Liver (tissue), 9 donors: ENCODE data around the gene MRPL19. TPM values are rescaled to one million over a fixed set of nuclear protein-coding genes. Genes with fewer than 3 reads are reported as not detected.

Experiments used
- DNase-seq: peaks from one replicate; pipeline ENCODE4 v3.0.0-alpha.2; 2017; ENCODE audit warnings: low spot score
- H3K27ac ChIP-seq, 2 donors: one replicate each; pipeline ENCODE4 v1.7.0; 2013; ENCODE audit warnings: inconsistent platforms in 2 of 2, low read length in 2 of 2, control low read depth in 1 of 2, low read depth in 1 of 2, mild to moderate bottlenecking in 1 of 2
- H3K27me3 ChIP-seq, 4 donors: one replicate each; pipeline versions ENCODE4 v1.6.1 to v1.7.0; 2013; ENCODE audit warnings: low read length in 3 of 4, inconsistent platforms in 1 of 4, mild to moderate bottlenecking in 1 of 4, moderate library complexity in 1 of 4; ENCODE audit not compliant: control insufficient read depth in 4 of 4, insufficient read depth in 4 of 4
- H3K36me3 ChIP-seq, 4 donors: one replicate each; pipeline versions ENCODE4 v1.6.1 to v1.7.0; 2013; ENCODE audit warnings: low read length in 3 of 4, mild to moderate bottlenecking in 3 of 4, low read depth in 1 of 4, moderate library complexity in 1 of 4; ENCODE audit not compliant: control insufficient read depth in 4 of 4, insufficient read depth in 3 of 4
- H3K4me1 ChIP-seq, 4 donors: one replicate each; pipeline versions ENCODE4 v1.6.1 to v1.7.0; 2013; ENCODE audit warnings: low read length in 3 of 4, mild to moderate bottlenecking in 3 of 4, moderate library complexity in 1 of 4; ENCODE audit not compliant: control insufficient read depth in 4 of 4, insufficient read depth in 4 of 4
- H3K4me3 ChIP-seq, 3 donors: one replicate each; pipeline versions ENCODE4 v1.6.1 to v1.7.0; 2013; ENCODE audit warnings: low read length in 3 of 3, control low read depth in 1 of 3, low read depth in 1 of 3, mild to moderate bottlenecking in 1 of 3
- H3K9ac ChIP-seq, 2 donors: one replicate each; pipeline ENCODE4 v1.7.0; 2013; ENCODE audit warnings: low read length in 2 of 2, mild to moderate bottlenecking in 2 of 2, moderate library complexity in 2 of 2, control low read depth in 1 of 2, low read depth in 1 of 2
- H3K9me3 ChIP-seq, 4 donors: one replicate each; pipeline versions ENCODE4 v1.6.1 to v1.7.0; 2013; ENCODE audit warnings: low read length in 3 of 4; ENCODE audit not compliant: control insufficient read depth in 4 of 4
- ATF3 ChIP-seq: IDR thresholded peaks from 2 replicates; pipeline ENCODE4 v1.6.1; 2016; ENCODE audit warnings: antibody characterized with exemption
- EGR1 ChIP-seq, 2 donors: IDR thresholded peaks; 2 replicates each; pipeline ENCODE4 v1.6.1; 2016 to 2018; ENCODE audit warnings: antibody characterized with exemption in 2 of 2, low read depth in 2 of 2
- FOXA1 ChIP-seq: IDR thresholded peaks from 2 replicates; pipeline ENCODE4 v1.6.1; 2016; ENCODE audit warnings: antibody characterized with exemption
- FOXA2 ChIP-seq: IDR thresholded peaks from 2 replicates; pipeline ENCODE4 v1.6.1; 2016; ENCODE audit warnings: antibody characterized with exemption
- GABPA ChIP-seq, 2 donors: IDR thresholded peaks in 1 of 2; conservative IDR thresholded peaks in 1 of 2; 2 replicates each; pipeline ENCODE4 v1.6.1; 2016; ENCODE audit warnings: antibody characterized with exemption in 2 of 2, mild to moderate bottlenecking in 1 of 2, moderate library complexity in 1 of 2
- HNF4A ChIP-seq, 2 donors: conservative IDR thresholded peaks; 2 replicates each; pipeline ENCODE4 v1.6.1; 2016; ENCODE audit warnings: antibody characterized with exemption in 2 of 2, mild to moderate bottlenecking in 2 of 2
- HNF4G ChIP-seq: IDR thresholded peaks from 2 replicates; pipeline ENCODE4 v1.6.1; 2016; ENCODE audit warnings: antibody characterized with exemption
- JUND ChIP-seq, 2 donors: IDR thresholded peaks; 2 replicates each; pipeline ENCODE4 v1.6.1; 2016; ENCODE audit warnings: antibody characterized with exemption in 2 of 2
- NR2F2 ChIP-seq: IDR thresholded peaks from 2 replicates; pipeline ENCODE4 v1.6.1; 2016; ENCODE audit warnings: antibody characterized with exemption
- RAD21 ChIP-seq, 2 donors: IDR thresholded peaks; 2 replicates each; pipeline ENCODE4 v1.6.1; 2016; ENCODE audit warnings: antibody characterized with exemption in 2 of 2, mild to moderate bottlenecking in 2 of 2
- REST ChIP-seq: IDR thresholded peaks from 2 replicates; pipeline ENCODE4 v1.6.1; 2016; ENCODE audit warnings: antibody characterized with exemption, mild to moderate bottlenecking
- RXRA ChIP-seq, 2 donors: IDR thresholded peaks; 2 replicates each; pipeline ENCODE4 v1.6.1; 2017 to 2018; ENCODE audit warnings: antibody characterized with exemption in 2 of 2, mild to moderate bottlenecking in 1 of 2
- SP1 ChIP-seq: IDR thresholded peaks from 2 replicates; pipeline ENCODE4 v1.6.1; 2018; ENCODE audit warnings: antibody characterized with exemption, mild to moderate bottlenecking
- TAF1 ChIP-seq: conservative IDR thresholded peaks from 2 replicates; pipeline ENCODE4 v1.6.1; 2016; ENCODE audit warnings: antibody characterized with exemption, mild to moderate bottlenecking
- YY1 ChIP-seq: IDR thresholded peaks from 2 replicates; pipeline ENCODE4 v1.6.1; 2016; ENCODE audit warnings: antibody characterized with exemption, mild to moderate bottlenecking
- WGBS: extraction: QIAGEN DNeasy Blood & Tissue Kit; methylation state at CpG from one replicate; pipeline ENCODE4 v1.1.7; 2013; 5-methylcytosine and 5-hydroxymethylcytosine counted together
- polyA plus RNA-seq, 2 donors: library from polyadenylated mRNA; stranded (reverse) in 1 of 2; unstranded in 1 of 2; fragments of 200-250 nt in 1 of 2; fragments of >200 nt in 1 of 2; fragmentation: Nextera tagmentation in 1 of 2; extraction: Ambion mirVana in 1 of 2; gene quantifications; one replicate each; pipeline versions ENCODE4 v1.2.1 to v1.2.3, GENCODE V29; 2013 to 2015
- total RNA-seq, 2 donors: library from RNA; depleted of rRNA; stranded (reverse); fragments of >200 nt; gene quantifications; one replicate each; pipeline ENCODE4 v1.2.3, GENCODE V29; 2014
- TF ChIP-seq, protein P1 (sequence below): IDR thresholded peaks from 2 replicates; pipeline ENCODE4 v1.6.1; 2016; ENCODE audit warnings: antibody characterized with exemption
- TF ChIP-seq, protein P2 (sequence below): fragments of 150-350 bp; IDR thresholded peaks from 2 replicates; pipeline ENCODE4 v1.5.1; 2017; ENCODE audit warnings: improper control_type of control experiment, low read depth, low read length; ENCODE audit not compliant: missing input control
- TF ChIP-seq, protein P3 (sequence below): IDR thresholded peaks from 2 replicates; pipeline ENCODE4 v1.6.1; 2016; ENCODE audit warnings: antibody characterized with exemption
- donor health status: healthy.
- donor health status: healthy.
- donor health status: healthy.
- donor health status: healthy.
- donor health status: healthy.

Gene MRPL19
- total and polyA plus RNA-seq, 4 donors = 34.8 to 58.5 (median 42.6) TPM

DNA sequence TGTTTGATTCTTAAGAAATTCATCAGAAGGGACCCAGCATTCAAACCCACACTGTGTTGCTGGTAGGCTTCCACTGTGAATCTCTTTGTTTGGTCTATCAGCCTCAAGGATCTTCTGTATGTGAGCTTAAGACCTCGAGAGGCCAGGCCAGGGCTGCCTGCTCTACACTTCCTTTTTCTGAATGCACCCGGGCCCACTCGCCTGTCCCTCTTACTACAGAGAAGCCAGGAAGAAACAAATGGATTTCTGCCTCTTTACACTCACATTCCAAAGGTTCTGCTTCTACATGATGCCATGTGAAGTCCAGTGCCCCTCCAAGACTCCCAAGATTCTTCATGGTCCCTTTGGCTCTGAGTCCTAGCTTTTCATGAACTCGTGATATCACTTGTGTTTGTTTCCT, 25.4 kb upstream of the MRPL19 start:
- Histone ChIP-seq H3K36me3 (no peaks in the 10 kb centered on the region), H3K9me3 (no peaks in the 10 kb centered on the region), H3K9ac (no peak overlapping the region), H3K4me1 (no peaks in the 10 kb centered on the region), H3K27me3 (no peaks in the 10 kb centered on the region), H3K27ac (no peak overlapping the region), H3K4me3 (no peak overlapping the region)
- WGBS = 82% methylated on average over 4 of the region's 4 CpGs
- no peak for DNase-seq
- TF ChIP-seq HNF4G = no peak
- no peak for TF ChIP-seq JUND (IDR thresholded peaks at IDR 0.05)
- no peak for TF ChIP-seq EGR1 (IDR thresholded peaks at IDR 0.05; ENCODE audit: low read depth in 2 of 2)

- WGBS = 68% methylated on average over 2 of the region's 2 CpGs
- Histone ChIP-seq H3K36me3 (no peaks in the 10 kb centered on the region), H3K27ac (no peak overlapping the region), H3K4me1 (no peaks in the 10 kb centered on the region), H3K9me3 (no peaks in the 10 kb centered on the region), H3K27me3 (no peaks in the 10 kb centered on the region), H3K4me3 (no peak overlapping the region), H3K9ac (no peak overlapping the region)
- no peak for DNase-seq
- TF ChIP-seq HNF4A (conservative IDR thresholded peaks at IDR 0.05) (no peak), TAF1 (no peak), NR2F2 (no peak), JUND (IDR thresholded peaks at IDR 0.05) (no peak), FOXA1 (no peak), EGR1 (IDR thresholded peaks at IDR 0.05; ENCODE audit: low read depth in 2 of 2) (no peak), HNF4G (no peak), GABPA (IDR thresholded peaks at IDR 0.05 in 1 of 2, conservative IDR thresholded peaks at IDR 0.05 in 1 of 2) (no peak), RXRA (IDR thresholded peaks at IDR 0.05) (no peak), REST (no peak), YY1 (no peak), ATF3 (no peak), SP1 (no peak), FOXA2 (no peak), RAD21 (IDR thresholded peaks at IDR 0.05) (no peak)
- TF ChIP-seq, protein P1, sequence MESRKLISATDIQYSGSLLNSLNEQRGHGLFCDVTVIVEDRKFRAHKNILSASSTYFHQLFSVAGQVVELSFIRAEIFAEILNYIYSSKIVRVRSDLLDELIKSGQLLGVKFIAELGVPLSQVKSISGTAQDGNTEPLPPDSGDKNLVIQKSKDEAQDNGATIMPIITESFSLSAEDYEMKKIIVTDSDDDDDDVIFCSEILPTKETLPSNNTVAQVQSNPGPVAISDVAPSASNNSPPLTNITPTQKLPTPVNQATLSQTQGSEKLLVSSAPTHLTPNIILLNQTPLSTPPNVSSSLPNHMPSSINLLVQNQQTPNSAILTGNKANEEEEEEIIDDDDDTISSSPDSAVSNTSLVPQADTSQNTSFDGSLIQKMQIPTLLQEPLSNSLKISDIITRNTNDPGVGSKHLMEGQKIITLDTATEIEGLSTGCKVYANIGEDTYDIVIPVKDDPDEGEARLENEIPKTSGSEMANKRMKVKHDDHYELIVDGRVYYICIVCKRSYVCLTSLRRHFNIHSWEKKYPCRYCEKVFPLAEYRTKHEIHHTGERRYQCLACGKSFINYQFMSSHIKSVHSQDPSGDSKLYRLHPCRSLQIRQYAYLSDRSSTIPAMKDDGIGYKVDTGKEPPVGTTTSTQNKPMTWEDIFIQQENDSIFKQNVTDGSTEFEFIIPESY = no peak
- TF ChIP-seq, protein P2, sequence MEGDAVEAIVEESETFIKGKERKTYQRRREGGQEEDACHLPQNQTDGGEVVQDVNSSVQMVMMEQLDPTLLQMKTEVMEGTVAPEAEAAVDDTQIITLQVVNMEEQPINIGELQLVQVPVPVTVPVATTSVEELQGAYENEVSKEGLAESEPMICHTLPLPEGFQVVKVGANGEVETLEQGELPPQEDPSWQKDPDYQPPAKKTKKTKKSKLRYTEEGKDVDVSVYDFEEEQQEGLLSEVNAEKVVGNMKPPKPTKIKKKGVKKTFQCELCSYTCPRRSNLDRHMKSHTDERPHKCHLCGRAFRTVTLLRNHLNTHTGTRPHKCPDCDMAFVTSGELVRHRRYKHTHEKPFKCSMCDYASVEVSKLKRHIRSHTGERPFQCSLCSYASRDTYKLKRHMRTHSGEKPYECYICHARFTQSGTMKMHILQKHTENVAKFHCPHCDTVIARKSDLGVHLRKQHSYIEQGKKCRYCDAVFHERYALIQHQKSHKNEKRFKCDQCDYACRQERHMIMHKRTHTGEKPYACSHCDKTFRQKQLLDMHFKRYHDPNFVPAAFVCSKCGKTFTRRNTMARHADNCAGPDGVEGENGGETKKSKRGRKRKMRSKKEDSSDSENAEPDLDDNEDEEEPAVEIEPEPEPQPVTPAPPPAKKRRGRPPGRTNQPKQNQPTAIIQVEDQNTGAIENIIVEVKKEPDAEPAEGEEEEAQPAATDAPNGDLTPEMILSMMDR = no peak
- TF ChIP-seq, protein P3, sequence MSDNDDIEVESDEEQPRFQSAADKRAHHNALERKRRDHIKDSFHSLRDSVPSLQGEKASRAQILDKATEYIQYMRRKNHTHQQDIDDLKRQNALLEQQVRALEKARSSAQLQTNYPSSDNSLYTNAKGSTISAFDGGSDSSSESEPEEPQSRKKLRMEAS = no peak
Observed at GRCh38 chr2:75622500-75622899, 24.1 kb upstream of the MRPL19 start.
